HepG2 (cell line): ENCODE results near the gene LSM5. TPM values are rescaled to one million over a fixed set of nuclear protein-coding genes. Genes with fewer than 3 reads are reported as not detected.

Experiments
- ATAC-seq: fragments of 200-7000 bp; cut with Tn5 transposase; 3 replicates; pipeline ENCODE4 v1.9.1; 2020; ENCODE audit warnings: mild to moderate bottlenecking, moderate library complexity
- BruUV-seq: library from RNA; stranded (reverse); fragments of 400-500 nt; replicated peaks from 2 replicates; lab custom pipeline; 2021; lab: Mats Ljungman, UMichigan
- CTCF ChIA-PET: fragments of 300-600 bp; formaldehyde crosslinking; extraction: SDS; loops from one replicate; lab custom pipeline; 2021; ENCODE audit warnings: low total read pairs, inconsistent platforms, low intra/inter-chr PET ratio; lab: Yijun Ruan, JAX
- POLR2A ChIA-PET: fragments of 350-600 bp; sonication (Branson Sonifier 250); formaldehyde crosslinking; loops from one replicate; lab custom pipeline; 2020; ENCODE audit warnings: antibody characterized with exemption, inconsistent platforms; lab: Yijun Ruan, JAX
- DNase-seq: peaks from one replicate; pipeline ENCODE4 v3.0.0-alpha.2; 2015; ENCODE audit warnings: low spot score
- FAIRE-seq: peaks from 3 replicates; lab custom pipeline; 2011; peaks lifted over from hg19 to GRCh38; lab: Jason Lieb, UNC
- H2AFZ ChIP-seq: one replicate; pipeline ENCODE4 v1.6.1; 2011; ENCODE audit warnings: low read length, inconsistent platforms
- H3K27ac ChIP-seq: fragments of 300-600 bp; 3 replicates; pipeline ENCODE4 v1.8.0; 2011; ENCODE audit warnings: mixed run types, mild to moderate bottlenecking, mixed read lengths, low read length, inconsistent platforms; ENCODE audit not compliant: insufficient read depth; ENCODE audit errors: extremely low read length
- H3K27me3 ChIP-seq, 2 experiments: fragments of 200-600 bp in 1 of 2; 2 replicates in 1 of 2; 3 replicates in 1 of 2; pipeline versions ENCODE4 v1.6.0 to v1.8.0; 2011; ENCODE audit warnings: low read length in 2 of 2, mild to moderate bottlenecking in 2 of 2, moderate library complexity in 2 of 2, inconsistent platforms in 1 of 2; ENCODE audit not compliant: insufficient read depth in 2 of 2, control insufficient read depth in 1 of 2
- H3K36me3 ChIP-seq, 2 experiments: fragments of 200-600 bp in 1 of 2; replicated peaks in 1 of 2; 2 replicates in 1 of 2; 3 replicates in 1 of 2; pipeline versions ENCODE4 v1.5.1 to v1.8.0; 2011; ENCODE audit warnings: low read length in 2 of 2, inconsistent platforms in 1 of 2; ENCODE audit not compliant: insufficient read depth in 2 of 2, control insufficient read depth in 1 of 2
- H3K4me1 ChIP-seq: 2 replicates; pipeline ENCODE4 v1.5.1; 2012; ENCODE audit warnings: low read length, inconsistent platforms; ENCODE audit not compliant: insufficient read depth
- H3K4me2 ChIP-seq: 2 replicates; pipeline ENCODE4 v1.6.0; 2011; ENCODE audit warnings: low read depth, low read length, inconsistent platforms
- H3K4me3 ChIP-seq, 3 experiments: fragments of 200-600 bp in 1 of 3; sonication (generic), shearing (Covaris generic) in 1 of 3; replicated peaks in 1 of 3; 2 replicates each; pipeline ENCODE4 v1.5.1; 2011 to 2016; ENCODE audit warnings: low read length in 3 of 3, inconsistent platforms in 2 of 3, low read depth in 2 of 3, mild to moderate bottlenecking in 2 of 3, control low read depth in 1 of 3, mixed read lengths in 1 of 3; ENCODE audit not compliant: insufficient read depth in 1 of 3
- H3K79me2 ChIP-seq: one replicate; pipeline ENCODE4 v1.6.1; 2011; ENCODE audit warnings: low read length, inconsistent platforms; ENCODE audit not compliant: insufficient read depth
- H3K9ac ChIP-seq: 2 replicates; pipeline ENCODE4 v1.6.0; 2011; ENCODE audit warnings: mild to moderate bottlenecking, low read depth, low read length, inconsistent platforms; ENCODE audit not compliant: insufficient read depth
- H3K9me3 ChIP-seq: 2 replicates; pipeline ENCODE4 v1.5.1; 2012; ENCODE audit warnings: mild to moderate bottlenecking, low read length
- H4K20me1 ChIP-seq: 2 replicates; pipeline ENCODE4 v1.6.0; 2011; ENCODE audit warnings: inconsistent platforms, mild to moderate bottlenecking, low read length, moderate library complexity; ENCODE audit not compliant: insufficient read depth
- CBX5 ChIP-seq: sonication (generic); formaldehyde crosslinking; IDR thresholded peaks from 2 replicates; pipeline ENCODE4 v1.4.0; 2020; ENCODE audit warnings: missing genetic modification reagents, borderline replicate concordance
- CC2D1A ChIP-seq: sonication (generic); formaldehyde crosslinking; IDR thresholded peaks from 2 replicates; pipeline ENCODE4 v1.8.1; 2023; ENCODE audit warnings: mild to moderate bottlenecking, missing genetic modification reagents
- ELF3 ChIP-seq: IDR thresholded peaks from 2 replicates; pipeline ENCODE4 v1.6.1; 2016; ENCODE audit warnings: missing genetic modification reagents, missing compliant biosample characterization
- GPBP1L1 ChIP-seq: sonication (generic); formaldehyde crosslinking; IDR thresholded peaks from 2 replicates; pipeline ENCODE4 v1.5.0; 2020; ENCODE audit warnings: mild to moderate bottlenecking, missing genetic modification reagents
- MYNN ChIP-seq: sonication (generic); formaldehyde crosslinking; IDR thresholded peaks from 2 replicates; pipeline ENCODE4 v1.4.0; 2020; ENCODE audit warnings: mild to moderate bottlenecking, low read depth, missing genetic modification reagents
- NKX3-1 ChIP-seq: sonication (generic); formaldehyde crosslinking; IDR thresholded peaks from 2 replicates; pipeline ENCODE4 v1.5.0; 2020; ENCODE audit warnings: missing genetic modification reagents
- RARA ChIP-seq: IDR thresholded peaks from 2 replicates; pipeline ENCODE4 v1.6.1; 2016; ENCODE audit warnings: missing genetic modification reagents, missing compliant biosample characterization
- REST ChIP-seq, 2 experiments: IDR thresholded peaks; 2 replicates each; pipeline ENCODE4 v1.6.1; 2011 to 2012; ENCODE audit warnings: low read length in 2 of 2, borderline replicate concordance in 1 of 2, low read depth in 1 of 2, mild to moderate bottlenecking in 1 of 2, moderate library complexity in 1 of 2
- SALL2 ChIP-seq: sonication (generic); formaldehyde crosslinking; IDR thresholded peaks from 2 replicates; pipeline ENCODE4 v1.8.1; 2023; ENCODE audit warnings: mild to moderate bottlenecking, missing genetic modification reagents, inconsistent platforms
- SMARCE1 ChIP-seq: fragments of 450-650 bp; IDR thresholded peaks from 2 replicates; pipeline ENCODE4 v1.6.1; 2017; ENCODE audit warnings: borderline replicate concordance
- ZNF24 ChIP-seq: fragments of 450-650 bp; IDR thresholded peaks from 2 replicates; pipeline ENCODE4 v1.6.1; 2017; ENCODE audit warnings: antibody characterized with exemption, mild to moderate bottlenecking
- ZNF503 ChIP-seq: sonication (generic); formaldehyde crosslinking; IDR thresholded peaks from 2 replicates; pipeline ENCODE4 v1.4.0; 2020; ENCODE audit warnings: missing genetic modification reagents
- ZNF556 ChIP-seq: sonication (generic); formaldehyde crosslinking; IDR thresholded peaks from 2 replicates; pipeline ENCODE4 v1.4.0; 2020; ENCODE audit warnings: mild to moderate bottlenecking, missing genetic modification reagents, borderline replicate concordance
- ZNF687 ChIP-seq: sonication (generic); formaldehyde crosslinking; IDR thresholded peaks from 2 replicates; pipeline ENCODE4 v1.5.1; 2020; ENCODE audit warnings: mild to moderate bottlenecking, missing genetic modification reagents, moderate library complexity
- WGBS: methylation state at CpG from one replicate; pipeline ENCODE4 v1.1.6; 2017; ENCODE audit warnings: low lambda C conversion rate; 5-methylcytosine and 5-hydroxymethylcytosine counted together
- in situ Hi-C: cut with HindIII; loops from 2 replicates; pipeline ENCODE4 v1.10.0; 2017; ENCODE audit warnings: low pct_unique_long_range_greater_than_20kb; ENCODE audit not compliant: extremely low pct_ligation_motif_present
- intact Hi-C: fragments of 100-400 bp; cut with micrococcal nuclease; formaldehyde crosslinking; loops from one replicate; pipeline ENCODE4 v1.10.0; 2022; ENCODE audit not compliant: unreplicated experiment
- polyA plus RNA-seq, 8 experiments: library from polyadenylated mRNA; depleted of rRNA in 3 of 8; stranded (reverse) in 7 of 8; unstranded in 1 of 8; fragments of >200 nt; fragmentation: Illumina TruSeq in 4 of 8; extraction: Trizol in 4 of 8; gene quantifications; 2 replicates each; pipeline versions ENCODE4 v1.2.1 to v1.2.3, GENCODE V29; 2011 to 2016; ENCODE audit warnings: low read depth in 4 of 8, missing spikeins in 1 of 8, mixed read lengths in 1 of 8; ENCODE audit not compliant: insufficient read depth in 1 of 8
- total RNA-seq, 5 experiments: library from RNA; depleted of rRNA; stranded (reverse); fragments of >200 nt; fragmentation: Illumina TruSeq; extraction: Trizol; gene quantifications; 2 replicates each; pipeline ENCODE4 v1.2.3, GENCODE V29; 2016; ENCODE audit warnings: low read depth in 1 of 5

Gene LSM5
- total and polyA plus RNA-seq, 2 of the 13 experiments (the other 11 are each of a cell fraction or from before 2014, with no cell fraction given) = 30.3 to 183 TPM

- in situ Hi-C loops = no loop called here
- ChIA-PET CTCF (no interaction called here), POLR2A (no interaction called here)
- FAIRE-seq = no peak
- no peak overlapping the region for H3K9ac ChIP-seq
- TF ChIP-seq ZNF556 (CRISPR knock-in tag) (no peak), CBX5 (CRISPR knock-in tag) (no peak), GPBP1L1 (CRISPR knock-in tag) (no peak), SALL2 (CRISPR knock-in tag) (no peak), NKX3-1 (CRISPR knock-in tag) (no peak), REST (IDR thresholded peaks at IDR 0.05; ENCODE audit: borderline replicate concordance in 1 of 2, low read depth in 1 of 2, low read length in 2 of 2) (no peak), ELF3 (CRISPR knock-in tag) (no peak), CC2D1A (no peak), ZNF687 (CRISPR knock-in tag) (no peak), MYNN (CRISPR knock-in tag) (no peak), RARA (CRISPR knock-in tag) (no peak), SMARCE1 (no peak), ZNF503 (CRISPR knock-in tag) (no peak), ZNF24 (no peak)
- TF ChIP-seq, all 625 proteins: peak for 0
- Histone ChIP-seq H4K20me1 (peaks cover 3% of the 10 kb centered on the region; the same call in 1 of the 2 replicates), H3K27me3 (no peaks in the 10 kb centered on the region), H3K4me3 (no peak overlapping the region), H3K4me2 (no peak overlapping the region), H3K79me2 (peaks cover 51% of the 10 kb centered on the region), H3K9me3 (peaks cover 33% of the 10 kb centered on the region), H2AFZ (no peak overlapping the region), H3K27ac (no peak overlapping the region), H3K4me1 (peaks cover 27% of the 10 kb centered on the region), H3K36me3 (peaks cover 2 to 5% of the 10 kb centered on the region in 2 experiments; a peak in 2 of 5 replicates)
- intact Hi-C loops = no loop called here
- BruUV-seq = no TSS peak
- 48% methylated on average over 2 of the region's 2 CpGs for WGBS
- ATAC-seq (no peak), DNase-seq (no peak)
These were observed 29.6 kb upstream of the LSM5 start for GRCh38 chr7:32519763-32520162.
